ENCODE results near the gene PHTF2.

PHTF2 gene

GRCh38 chr7:77794000-77794399 is 4.6 kb upstream of the PHTF2 start:
- DNase-seq (ENCODE audit: low spot score): no peak

GRCh38 chr7:77796109-77796508 is 2.5 kb upstream of the PHTF2 start:
- DNase-seq (ENCODE audit: low spot score): no peak

- no peak for DNase-seq (ENCODE audit: low spot score)
Measured at GRCh38 chr7:77796960-77797359, 1.6 kb upstream of the PHTF2 start.

- DNase-seq (ENCODE audit: low spot score): peak; percentile 59
Measured at GRCh38 chr7:77797734-77798393, 709 bp upstream of the PHTF2 start.

GRCh38 chr7:77799078-77799964 is 748 bp downstream of the PHTF2 start:
- DNase-seq (ENCODE audit: low spot score): peak; percentile 50

GRCh38 chr7:77800158-77800557 is 1.6 kb downstream of the PHTF2 start:
- DNase-seq (ENCODE audit: low spot score): no peak

- DNase-seq (ENCODE audit: low spot score): no peak
Measured at GRCh38 chr7:77800730-77801129, 2.2 kb downstream of the PHTF2 start.

- no peak for DNase-seq (ENCODE audit: low spot score)
Measured at GRCh38 chr7:77802557-77803405, 4.2 kb downstream of the PHTF2 start.

GRCh38 chr7:77806425-77806824 is 7.9 kb downstream of the PHTF2 start:
- no peak for DNase-seq (ENCODE audit: low spot score)

GRCh38 chr7:77808517-77808916 is 9.9 kb downstream of the PHTF2 start:
- DNase-seq (ENCODE audit: low spot score): no peak

GRCh38 chr7:77811516-77812289 is 13.1 kb downstream of the PHTF2 start:
- no peak for DNase-seq (ENCODE audit: low spot score)

GRCh38 chr7:77812290-77812685 is 13.7 kb downstream of the PHTF2 start:
- no peak for DNase-seq (ENCODE audit: low spot score)

- no peak for DNase-seq (ENCODE audit: low spot score)
Measured at GRCh38 chr7:77813180-77813579, 14.6 kb downstream of the PHTF2 start.

- no peak for DNase-seq (ENCODE audit: low spot score)
Measured at GRCh38 chr7:77819021-77819420, 20.4 kb downstream of the PHTF2 start.

- no peak for DNase-seq (ENCODE audit: low spot score)
Measured at GRCh38 chr7:77820967-77821366, 22.4 kb downstream of the PHTF2 start.

- no peak for DNase-seq (ENCODE audit: low spot score)
Measured at GRCh38 chr7:77822269-77822668, 23.7 kb downstream of the PHTF2 start.

- DNase-seq (ENCODE audit: low spot score): no peak
Measured at GRCh38 chr7:77823787-77824186, 25.2 kb downstream of the PHTF2 start.

GRCh38 chr7:77824636-77825035 is 26.1 kb downstream of the PHTF2 start:
- DNase-seq (ENCODE audit: low spot score): no peak

- DNase-seq (ENCODE audit: low spot score): no peak
Measured at GRCh38 chr7:77825131-77825530, 26.6 kb downstream of the PHTF2 start.

- DNase-seq (ENCODE audit: low spot score): no peak
Measured at GRCh38 chr7:77826300-77826699, 27.7 kb downstream of the PHTF2 start.

GRCh38 chr7:77827999-77828398 is 29.4 kb downstream of the PHTF2 start:
- no peak for DNase-seq (ENCODE audit: low spot score)

Data from iPS-NIHi11 (cell line).